HG02610 (cell line): Measurements from ENCODE around the gene ZNF732.
"Not testable (repeated sequence)": the region's sequence is repeated elsewhere in the genome, so short reads cannot be mapped to it uniquely, and the experiment has no call there.

Experiments used
- ATAC-seq: cut with Tn5 transposase; IDR thresholded peaks from one replicate; pipeline ENCODE4 v1.9.1; 2021; ENCODE audit warnings: mild to moderate bottlenecking, moderate library complexity; ENCODE audit not compliant: unreplicated experiment

ZNF732 gene

DNA sequence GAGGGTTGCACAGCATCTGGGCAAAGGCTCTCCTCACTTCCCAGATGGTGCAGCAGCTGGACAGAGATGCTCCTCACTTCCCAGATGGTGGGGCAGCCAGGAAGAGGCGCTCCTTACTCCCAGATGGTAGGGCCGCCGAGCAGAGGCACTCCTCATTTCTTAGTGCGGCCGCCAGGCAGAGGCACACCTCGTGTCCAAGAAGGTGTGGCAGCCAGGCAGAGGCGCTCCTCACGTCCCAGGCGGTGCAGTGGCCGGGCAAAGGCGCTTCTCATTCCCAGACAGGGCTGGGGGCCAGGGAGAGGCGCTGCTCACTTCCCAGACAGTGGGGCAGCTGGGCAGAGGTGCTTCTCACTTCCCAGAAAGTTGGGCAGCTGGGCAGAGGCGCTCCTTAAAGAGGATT, 48.8 kb downstream of the ZNF732 start:
- no peak for ATAC-seq

DNA sequence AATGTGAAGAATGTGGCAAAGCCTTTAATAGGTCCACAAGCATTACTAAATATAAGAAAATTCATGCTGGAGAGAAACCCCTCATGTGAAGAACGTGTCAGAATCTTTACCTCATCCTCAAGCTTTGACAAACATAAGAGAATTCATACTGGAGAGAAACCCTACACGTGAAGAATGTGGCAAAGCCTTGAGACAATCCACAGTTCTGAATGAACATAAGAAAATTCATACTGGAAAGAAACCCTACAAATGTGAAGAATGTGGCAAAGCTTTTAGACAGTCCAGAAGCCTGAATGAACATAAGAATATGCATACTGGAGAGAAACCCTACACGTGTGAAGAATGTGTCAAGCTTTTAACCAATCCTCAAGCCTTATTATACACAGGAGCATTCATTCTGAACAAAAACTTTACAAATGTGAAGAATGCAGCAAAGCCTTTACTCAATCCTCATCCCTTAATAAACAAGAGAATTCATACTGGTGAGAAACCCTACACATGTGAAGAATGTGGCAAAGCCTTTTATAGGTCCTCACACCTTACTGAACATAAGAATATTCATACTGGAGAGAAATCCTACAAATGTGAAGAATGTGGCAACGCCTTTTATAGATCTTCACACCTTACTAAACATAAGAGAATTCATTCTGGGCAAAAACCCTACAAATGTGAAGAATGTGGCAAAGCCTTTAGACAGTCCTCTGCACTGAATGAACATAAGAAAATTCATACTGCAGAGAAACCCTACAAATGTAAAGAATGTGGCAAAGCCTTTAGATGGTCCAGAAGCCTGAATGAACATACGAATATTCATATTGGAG, 51.1 kb downstream of the ZNF732 start:
- ATAC-seq: no peak

- ATAC-seq: no peak
Observed at GRCh38 chr4:252065-252601, 53.1 kb downstream of the ZNF732 start.

DNA sequence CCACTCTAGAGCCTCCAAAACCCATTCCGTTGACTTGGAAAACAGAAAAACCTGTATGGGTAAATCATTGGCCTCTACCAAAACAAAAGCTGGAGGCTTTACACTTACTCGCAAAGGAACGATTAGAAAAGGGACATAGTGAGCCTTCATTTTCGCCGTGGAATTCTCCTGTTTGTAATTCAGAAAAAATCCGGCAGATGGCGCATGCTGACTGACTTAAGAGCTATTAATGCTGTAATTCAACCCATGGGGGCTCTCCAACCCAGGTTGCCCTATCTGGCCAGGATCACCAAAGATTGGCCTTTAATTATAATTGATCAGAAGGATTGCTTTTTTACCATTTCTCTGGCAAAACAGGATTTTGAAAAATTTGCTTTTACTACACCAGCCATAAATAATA, 60.8 kb downstream of the ZNF732 start:
- ATAC-seq: no peak

DNA sequence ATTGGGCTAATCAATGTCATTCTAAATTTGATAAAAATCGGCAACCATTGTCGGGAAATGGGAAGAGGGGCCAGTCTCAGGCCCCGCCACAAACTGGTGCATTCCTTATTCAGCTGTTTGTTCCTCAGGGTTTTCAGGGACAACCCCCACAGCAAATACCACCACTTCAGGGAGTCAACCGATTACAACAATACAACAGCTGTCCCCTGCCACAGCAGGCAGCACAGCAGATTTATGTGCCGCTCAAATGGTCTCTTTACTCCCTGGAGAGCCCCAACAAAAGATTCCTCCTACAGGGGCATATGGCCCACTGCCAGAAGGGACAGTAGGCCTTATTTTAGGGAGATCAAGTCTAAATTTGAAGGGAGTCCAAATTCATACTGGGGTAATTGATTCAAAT, 61.8 kb downstream of the ZNF732 start:
- no peak for ATAC-seq

- no peak for ATAC-seq
Observed at GRCh38 chr4:242121-242848, 63.0 kb downstream of the ZNF732 start.

DNA sequence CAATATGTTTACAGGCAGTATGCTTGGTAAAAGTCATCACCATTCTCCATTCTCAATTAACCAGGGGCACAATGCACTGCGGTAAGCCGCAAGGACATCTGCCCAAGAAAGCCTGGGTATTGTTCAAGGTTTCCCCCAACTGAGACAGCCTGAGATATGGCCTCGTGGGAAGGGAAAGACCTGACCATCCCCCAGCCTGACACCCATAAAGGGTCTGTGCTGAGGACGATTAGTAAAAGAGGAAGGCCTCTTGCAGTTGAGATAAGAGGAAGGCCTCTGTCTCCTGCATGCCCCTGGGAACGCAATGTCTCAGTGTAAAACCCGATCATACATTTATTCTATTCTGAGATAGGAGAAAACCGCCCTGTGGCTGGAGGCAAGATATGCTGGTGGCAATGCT, 63.9 kb downstream of the ZNF732 start:
- not testable (repeated sequence) for ATAC-seq

- ATAC-seq: no peak
Observed at GRCh38 chr4:236028-236427, 69.2 kb downstream of the ZNF732 start.

GRCh38 chr4:234178-234577, 71.1 kb downstream of the ZNF732 start:
- ATAC-seq: no peak

- ATAC-seq: no peak
Observed at GRCh38 chr4:223913-224497, 81.3 kb downstream of the ZNF732 start.
